Upper lobe of left lung (tissue), 6 donors: Measurements from ENCODE around the gene CFAP97D2. TPM values are rescaled to one million over a fixed set of nuclear protein-coding genes. Genes with fewer than 3 reads are reported as not detected.
"Not testable (repeated sequence)": the region's sequence is repeated elsewhere in the genome, so short reads cannot be mapped to it uniquely, and the experiment has no call there.

Experiments used
- ATAC-seq, 2 donors: fragments of 200-7000 bp; cut with Tn5 transposase; one replicate each; pipeline ENCODE4 v1.9.1; 2022; ENCODE audit warnings: mild to moderate bottlenecking in 2 of 2, moderate library complexity in 2 of 2; ENCODE audit not compliant: low FRiP score in 2 of 2
- DNase-seq, 2 donors: peaks; one replicate each; pipeline ENCODE4 v3.0.0-alpha.2; 2019 to 2020
- H3K27ac ChIP-seq, 4 donors: fragments of 200-600 bp; sonication (generic); one replicate each; pipeline ENCODE4 v1.5.1; 2016 to 2019
- H3K27me3 ChIP-seq, 4 donors: fragments of 200-600 bp; sonication (generic); one replicate each; pipeline ENCODE4 v1.5.1; 2017 to 2019
- H3K36me3 ChIP-seq, 4 donors: fragments of 200-600 bp; sonication (generic); one replicate each; pipeline ENCODE4 v1.5.1; 2016 to 2019
- H3K4me1 ChIP-seq, 4 donors: fragments of 200-600 bp; sonication (generic); one replicate each; pipeline ENCODE4 v1.5.1; 2018 to 2019
- H3K4me3 ChIP-seq, 4 donors: fragments of 200-600 bp; sonication (generic); one replicate each; pipeline ENCODE4 v1.5.1; 2017 to 2019; ENCODE audit warnings: mild to moderate bottlenecking in 2 of 4, moderate library complexity in 1 of 4
- H3K9me3 ChIP-seq, 4 donors: fragments of 200-600 bp; sonication (generic); one replicate each; pipeline ENCODE4 v1.5.1; 2018 to 2019
- CTCF ChIP-seq, 6 experiments: fragments of 450-650 bp in 4 of 6; fragments of 200-600 bp in 2 of 6; sonication (generic) in 2 of 6; IDR thresholded peaks; one replicate each; pipeline ENCODE4 v1.5.1; 2016 to 2019; ENCODE audit warnings: antibody characterized with exemption in 6 of 6
- EP300 ChIP-seq, 4 donors: sonication (generic); formaldehyde crosslinking; IDR thresholded peaks; one replicate each; pipeline ENCODE4 v1.5.1; 2017; ENCODE audit warnings: antibody characterized with exemption in 4 of 4, control low read depth in 2 of 4
- POLR2A ChIP-seq, 4 donors: fragments of 450-650 bp; IDR thresholded peaks; one replicate each; pipeline ENCODE4 v1.5.1; 2016 to 2017; ENCODE audit warnings: antibody characterized with exemption in 4 of 4, mild to moderate bottlenecking in 2 of 4
- POLR2AphosphoS5 ChIP-seq, 2 donors: sonication (generic); formaldehyde crosslinking; IDR thresholded peaks; one replicate each; pipeline ENCODE4 v1.5.1; 2017; ENCODE audit warnings: antibody characterized with exemption in 2 of 2
- WGBS, 2 donors: methylation state at CpG; one replicate each; pipeline ENCODE4 v1.1.5; 2017 to 2018; 5-methylcytosine and 5-hydroxymethylcytosine counted together
- total RNA-seq, 6 donors: library from RNA; depleted of rRNA in 4 of 6; stranded (reverse); fragments of >200 nt in 4 of 6; gene quantifications; one replicate each; pipeline versions ENCODE4 v1.1.0 to v1.2.1, GENCODE V29; 2016 to 2021
- donor health status: DM: no; HTN: no; CAD: no; lungs with moderate emphysema.
- donor health status: DM: no; HTN: yes; CAD: no; lungs with severe emphysema.

CFAP97D2 gene
- total RNA-seq, 6 donors from 2014 or later: 0.67 to 3.6 (median 0.76) TPM; not detected in 3

DNA sequence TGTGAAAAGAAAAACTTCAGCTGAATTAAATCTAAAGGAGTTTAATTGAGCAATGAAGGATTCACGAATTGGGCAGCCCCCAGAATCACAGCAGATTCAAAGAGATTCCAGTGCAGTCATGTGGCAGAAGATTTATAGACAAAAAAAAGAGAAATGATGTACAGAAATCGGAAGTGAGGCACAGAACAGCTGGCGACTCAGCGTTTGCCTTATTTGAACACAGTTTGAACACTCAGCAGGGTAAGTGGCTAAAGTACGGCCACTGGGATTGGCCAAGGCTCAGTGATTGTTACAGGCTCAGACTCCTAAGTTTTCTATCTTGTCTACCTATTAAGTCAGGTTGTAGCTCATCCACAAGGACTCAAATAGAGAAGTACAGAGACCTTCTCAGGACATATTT is 11.6 kb upstream of the CFAP97D2 start:
- Histone ChIP-seq H3K9me3 (no peaks in the 10 kb centered on the region), H3K4me3 (no peak overlapping the region), H3K27me3 (no peaks in the 10 kb centered on the region), H3K27ac (no peak overlapping the region), H3K4me1 (peaks cover 4 to 18% (median 16%) of the 10 kb centered on the region in 4 donors), H3K36me3 (no peaks in the 10 kb centered on the region)
- WGBS, 2 donors: 59 to 67% methylated on average over 5 of the region's 5 CpGs
- ATAC-seq (peak in 1 of 2 donors; percentile 62), DNase-seq (peak in 1 of 2 donors; percentile 41)
- TF ChIP-seq POLR2AphosphoS5 (IDR thresholded peaks at IDR 0.05) (no peak), CTCF (IDR thresholded peaks at IDR 0.05) (no peak), POLR2A (IDR thresholded peaks at IDR 0.05) (no peak)

- no peak for TF ChIP-seq POLR2AphosphoS5 (IDR thresholded peaks at IDR 0.05)
- TF ChIP-seq CTCF (IDR thresholded peaks at IDR 0.05): no peak
- no peak for TF ChIP-seq EP300 (IDR thresholded peaks at IDR 0.05)
- no peak for TF ChIP-seq POLR2A (IDR thresholded peaks at IDR 0.05)
- peaks cover 0 to 4% (median 3%) of the 10 kb centered on the region in 4 donors for H3K9me3 ChIP-seq
- DNase-seq (no peak), ATAC-seq (no peak)
- no peak overlapping the region for H3K27ac ChIP-seq
- H3K4me1 ChIP-seq: peaks cover 0 to 14% (median 13%) of the 10 kb centered on the region in 4 donors
- H3K4me3 ChIP-seq: no peak overlapping the region
- 86 to 95% methylated on average over 5 of the region's 5 CpGs for WGBS, 2 donors
- H3K36me3 ChIP-seq: no peaks in the 10 kb centered on the region
- H3K27me3 ChIP-seq: no peaks in the 10 kb centered on the region
Measured at GRCh38 chr13:114167885-114168284, 11.2 kb upstream of the CFAP97D2 start.

DNA sequence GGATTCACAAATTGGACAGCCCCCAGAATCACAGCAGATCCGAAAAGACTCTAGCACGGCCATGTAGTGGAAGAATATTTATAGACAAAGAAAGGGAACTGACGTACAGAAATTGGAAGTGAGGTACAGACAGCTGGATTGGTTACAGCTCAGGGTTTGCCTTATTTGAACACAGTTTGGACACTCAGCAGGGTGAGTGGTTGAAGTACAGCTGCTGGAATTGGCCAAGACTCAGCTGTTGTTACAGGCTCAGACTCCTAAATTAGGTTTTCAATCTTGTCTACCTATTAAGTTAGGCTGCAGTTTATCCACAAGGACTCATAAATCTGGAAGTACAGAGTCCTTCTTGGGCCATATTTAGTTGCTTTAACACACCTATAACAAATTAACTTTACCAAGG is 5.8 kb upstream of the CFAP97D2 start:
- H3K9me3 ChIP-seq: peaks cover 0 to 16% (median 8%) of the 10 kb centered on the region in 4 donors
- no peak overlapping the region for H3K4me3 ChIP-seq
- H3K4me1 ChIP-seq: peaks cover 0 to 12% (median 4%) of the 10 kb centered on the region in 4 donors
- no peaks in the 10 kb centered on the region for H3K36me3 ChIP-seq
- no peak overlapping the region for H3K27ac ChIP-seq
- H3K27me3 ChIP-seq: no peaks in the 10 kb centered on the region
- TF ChIP-seq CTCF (IDR thresholded peaks at IDR 0.05): no peak
- TF ChIP-seq EP300 (IDR thresholded peaks at IDR 0.05): no peak
- TF ChIP-seq POLR2AphosphoS5 (IDR thresholded peaks at IDR 0.05): no peak
- no peak for TF ChIP-seq POLR2A (IDR thresholded peaks at IDR 0.05)
- WGBS, 2 donors: 86 to 95% methylated on average over 3 of the region's 3 CpGs
- ATAC-seq: no peak
- DNase-seq: no peak

GRCh38 chr13:114173745-114174144 is 5.3 kb upstream of the CFAP97D2 start:
- WGBS, 2 donors: 79 to 82% methylated on average over 1 of the region's 1 CpG
- TF ChIP-seq CTCF (IDR thresholded peaks at IDR 0.05) (no peak), EP300 (IDR thresholded peaks at IDR 0.05) (no peak), POLR2AphosphoS5 (IDR thresholded peaks at IDR 0.05) (no peak)
- no peak for DNase-seq
- ATAC-seq: no peak
- Histone ChIP-seq H3K36me3 (no peaks in the 10 kb centered on the region), H3K27me3 (no peaks in the 10 kb centered on the region), H3K4me1 (peaks cover 0 to 12% (median 4%) of the 10 kb centered on the region in 4 donors), H3K9me3 (peaks cover 0 to 16% (median 8%) of the 10 kb centered on the region in 4 donors), H3K4me3 (no peak overlapping the region), H3K27ac (no peak overlapping the region)

DNA sequence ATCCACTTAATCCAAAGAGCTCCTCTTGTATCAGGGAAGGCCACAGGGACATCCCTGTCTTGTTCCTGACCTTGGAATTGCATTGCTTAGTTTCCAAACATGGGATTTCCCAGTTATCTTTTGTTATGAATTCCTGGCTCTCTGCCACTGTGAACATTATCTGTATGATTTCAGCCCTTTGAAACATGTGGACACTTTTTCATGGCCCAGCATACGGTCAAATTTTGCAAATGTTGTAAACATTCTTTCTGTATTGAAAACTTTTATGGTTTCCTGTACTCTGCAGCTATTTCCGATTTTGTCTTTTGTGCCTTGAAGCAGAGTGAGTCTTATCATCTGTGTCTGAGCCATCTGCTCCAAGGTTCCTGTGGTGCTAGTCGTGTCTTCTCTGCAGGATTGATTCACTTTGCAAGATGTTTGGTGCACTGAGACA is 4.5 kb upstream of the CFAP97D2 start:
- no peak for ATAC-seq
- Histone ChIP-seq H3K36me3 (no peaks in the 10 kb centered on the region), H3K27me3 (no peaks in the 10 kb centered on the region), H3K4me3 (no peak overlapping the region), H3K9me3 (peaks cover 0 to 16% (median 8%) of the 10 kb centered on the region in 4 donors), H3K27ac (no peak overlapping the region), H3K4me1 (peaks cover 0 to 12% (median 4%) of the 10 kb centered on the region in 4 donors)
- WGBS, 2 donors: 48 to 61% methylated on average over 2 to 3 of the region's 3 CpGs
- TF ChIP-seq POLR2AphosphoS5 (IDR thresholded peaks at IDR 0.05): peak in 1 of 2 donors; percentile 11
- TF ChIP-seq CTCF (IDR thresholded peaks at IDR 0.05): no peak
- DNase-seq: no peak

DNA sequence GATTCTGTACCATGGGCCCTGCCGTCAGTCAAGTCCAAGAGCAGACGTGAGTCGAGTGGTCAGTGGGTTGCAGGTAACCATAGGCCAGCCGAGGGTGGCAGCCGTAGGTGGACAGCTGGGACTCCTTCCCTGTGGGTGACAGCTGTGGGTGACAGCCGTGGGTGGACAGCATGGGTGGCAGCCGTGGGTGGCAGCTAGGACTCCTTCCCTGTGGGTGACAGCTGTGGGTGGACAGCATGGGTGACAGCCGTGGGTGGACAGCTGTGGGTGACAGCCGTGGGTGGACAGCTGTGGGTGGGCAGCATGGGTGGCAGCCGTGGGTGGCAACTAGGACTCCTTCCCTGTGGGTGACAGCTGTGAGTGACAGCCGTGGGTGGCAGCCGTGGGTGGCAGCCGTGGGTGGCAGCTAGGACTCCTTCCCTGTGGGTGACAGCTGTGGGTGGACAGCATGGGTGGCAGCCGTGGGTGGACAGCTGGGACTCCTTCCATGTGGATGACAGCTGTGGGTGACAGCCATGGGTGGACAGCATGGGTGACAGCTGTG is 2.6 kb upstream of the CFAP97D2 start:
- H3K27ac ChIP-seq, H3K4me3 ChIP-seq, ATAC-seq, H3K36me3 ChIP-seq, H3K27me3 ChIP-seq, DNase-seq: not testable (repeated sequence)
- Histone ChIP-seq H3K4me1 (peaks cover 0 to 12% (median 4%) of the 10 kb centered on the region in 4 donors), H3K9me3 (peaks cover 0 to 16% (median 8%) of the 10 kb centered on the region in 4 donors)
- 84 to 100% methylated on average over 1 to 14 of the region's 14 CpGs for WGBS, 2 donors
